SK-N-SH (cell line): ENCODE measurements around the gene ARMC6. TPM values are rescaled to one million over a fixed set of nuclear protein-coding genes. Genes with fewer than 3 reads are reported as not detected.

Source experiments
- CTCF ChIA-PET: fragments of 300-600, 350-600 bp; formaldehyde crosslinking; extraction: SDS; loops from one replicate; lab custom pipeline; 2021; lab: Yijun Ruan, JAX
- POLR2A ChIA-PET: fragments of 350-600 bp; sonication (Branson Sonifier 250); formaldehyde crosslinking; extraction: SDS; loops from one replicate; lab custom pipeline; 2020; ENCODE audit warnings: antibody characterized with exemption, inconsistent platforms; lab: Yijun Ruan, JAX
- DNase-seq: peaks from one replicate; pipeline ENCODE4 v3.0.0; 2012
- H2AFZ ChIP-seq: fragments of 200-600 bp; sonication (generic); 2 replicates; pipeline ENCODE4 v1.8.1; 2016; ENCODE audit warnings: antibody characterized with exemption, mild to moderate bottlenecking, low read depth
- H3F3A ChIP-seq: fragments of 200-600 bp; sonication (generic); replicated peaks from 2 replicates; pipeline ENCODE3; 2016; ENCODE audit warnings: antibody characterized with exemption, mild to moderate bottlenecking; ENCODE audit not compliant: insufficient read depth
- H3K27ac ChIP-seq, 2 experiments: fragments of 200-500 bp in 1 of 2; fragments of 200-600 bp in 1 of 2; sonication (Bioruptor generic) in 1 of 2; sonication (generic), shearing (Covaris generic) in 1 of 2; 2 replicates each; pipeline versions ENCODE4 v1.5.1 to v1.6.1; 2014 to 2016; ENCODE audit warnings: low read depth in 2 of 2, inconsistent platforms in 1 of 2, low read length in 1 of 2, mild to moderate bottlenecking in 1 of 2, mixed read lengths in 1 of 2
- H3K27me3 ChIP-seq: fragments of 200-600 bp; sonication (generic), shearing (Covaris generic); 2 replicates; pipeline ENCODE4 v1.6.1; 2016; ENCODE audit warnings: mixed run types; ENCODE audit not compliant: insufficient read depth
- H3K36me3 ChIP-seq, 2 experiments: fragments of 200-500 bp in 1 of 2; fragments of 200-600 bp in 1 of 2; sonication (Bioruptor generic) in 1 of 2; sonication (generic) in 1 of 2; replicated peaks in 1 of 2; 2 replicates each; pipeline versions ENCODE3 to v1.5.1; 2014 to 2016; ENCODE audit warnings: low read length in 1 of 2, mild to moderate bottlenecking in 1 of 2; ENCODE audit not compliant: insufficient read depth in 2 of 2, control insufficient read depth in 1 of 2
- H3K4me1 ChIP-seq, 2 experiments: fragments of 200-500 bp in 1 of 2; fragments of 200-600 bp in 1 of 2; sonication (Bioruptor generic) in 1 of 2; sonication (generic), shearing (Covaris generic) in 1 of 2; 2 replicates each; pipeline versions ENCODE4 v1.5.1 to v1.6.1; 2014 to 2016; ENCODE audit warnings: low read depth in 1 of 2, low read length in 1 of 2, mixed run types in 1 of 2; ENCODE audit not compliant: insufficient read depth in 2 of 2, control insufficient read depth in 1 of 2
- H3K4me2 ChIP-seq: fragments of 200-600 bp; sonication (generic), shearing (Covaris generic); 2 replicates; pipeline ENCODE4 v1.6.1; 2017; ENCODE audit warnings: mixed run types
- H3K4me3 ChIP-seq, 2 experiments: fragments of 200-500 bp in 1 of 2; fragments of 200-600 bp in 1 of 2; sonication (Bioruptor generic) in 1 of 2; sonication (generic), shearing (Covaris generic) in 1 of 2; 2 replicates each; pipeline versions ENCODE4 v1.5.1 to v1.8.1; 2014 to 2016; ENCODE audit warnings: low read depth in 2 of 2, inconsistent platforms in 1 of 2, low read length in 1 of 2, mild to moderate bottlenecking in 1 of 2, mixed read lengths in 1 of 2, moderate library complexity in 1 of 2
- H3K79me2 ChIP-seq: fragments of 200-600 bp; sonication (generic); 2 replicates; pipeline ENCODE4 v1.8.1; 2017; ENCODE audit warnings: mild to moderate bottlenecking; ENCODE audit not compliant: insufficient read depth
- H3K9ac ChIP-seq: fragments of 200-600 bp; sonication (generic); 2 replicates; pipeline ENCODE4 v1.6.1; 2017; ENCODE audit warnings: mixed run types
- H3K9me2 ChIP-seq: fragments of 200-600 bp; sonication (generic); 2 replicates; pipeline ENCODE4 v1.6.1; 2017; ENCODE audit warnings: mixed run types
- H3K9me3 ChIP-seq: fragments of 200-600 bp; sonication (generic); 2 replicates; pipeline ENCODE4 v1.6.1; 2017; ENCODE audit warnings: mixed run types, mild to moderate bottlenecking, moderate library complexity
- H4K20me1 ChIP-seq: fragments of 200-600 bp; sonication (generic); 2 replicates; pipeline ENCODE4 v1.6.1; 2017; ENCODE audit warnings: mild to moderate bottlenecking, mixed run types; ENCODE audit not compliant: insufficient read depth
- ELF1 ChIP-seq: IDR thresholded peaks from 2 replicates; pipeline ENCODE4 v1.4.0; 2012
- EZH2phosphoT487 ChIP-seq: fragments of 200-600 bp; sonication (generic); IDR thresholded peaks from 2 replicates; pipeline ENCODE4 v1.6.1; 2017; ENCODE audit warnings: low read depth, mixed run types, mild to moderate bottlenecking, antibody characterized with exemption, moderate library complexity, borderline replicate concordance
- FOSL2 ChIP-seq: IDR thresholded peaks from 2 replicates; pipeline ENCODE4 v1.4.0; 2012; ENCODE audit warnings: low read depth, mild to moderate bottlenecking, moderate library complexity, borderline replicate concordance
- FOXJ3 ChIP-seq: sonication (generic); formaldehyde crosslinking; IDR thresholded peaks from 2 replicates; pipeline ENCODE4 v1.5.1; 2020; ENCODE audit warnings: mild to moderate bottlenecking, missing genetic modification reagents
- FOXM1 ChIP-seq: IDR thresholded peaks from 2 replicates; pipeline ENCODE4 v1.4.0; 2012; ENCODE audit warnings: low read depth, mild to moderate bottlenecking
- MEF2A ChIP-seq: IDR thresholded peaks from 2 replicates; pipeline ENCODE4 v1.4.0; 2012; ENCODE audit warnings: low read depth, borderline replicate concordance
- NRF1 ChIP-seq: IDR thresholded peaks from 2 replicates; pipeline ENCODE4 v1.6.1; 2012; ENCODE audit warnings: low read depth, mild to moderate bottlenecking, low read length
- RCOR1 ChIP-seq: fragments of 150-350 bp; IDR thresholded peaks from 2 replicates; pipeline ENCODE4 v1.6.1; 2017; ENCODE audit warnings: antibody characterized with exemption, low read length
- SIN3A ChIP-seq: IDR thresholded peaks from 2 replicates; pipeline ENCODE4 v1.6.1; 2012; ENCODE audit warnings: low read depth, mild to moderate bottlenecking, low read length, moderate library complexity, borderline replicate concordance
- SMC3 ChIP-seq: IDR thresholded peaks from 2 replicates; pipeline ENCODE4 v1.6.1; 2012; ENCODE audit warnings: low read depth, low read length, improper control_type of control experiment
- TCF12 ChIP-seq: IDR thresholded peaks from 2 replicates; pipeline ENCODE4 v1.4.0; 2012
- TEAD4 ChIP-seq: IDR thresholded peaks from 2 replicates; pipeline ENCODE4 v1.4.0; 2012; ENCODE audit warnings: mild to moderate bottlenecking, borderline replicate concordance; ENCODE audit not compliant: insufficient read depth
- WGBS: methylation state at CpG from one replicate; pipeline ENCODE4 v1.1.6; 2017; ENCODE audit warnings: low lambda C conversion rate; 5-methylcytosine and 5-hydroxymethylcytosine counted together
- polyA plus RNA-seq, 3 experiments: library from polyadenylated mRNA; depleted of rRNA; stranded (reverse); fragments of >200 nt; gene quantifications; 2 replicates each; pipeline ENCODE4 v1.2.3, GENCODE V29; 2012
- TF ChIP-seq, protein P1 (sequence below): IDR thresholded peaks from 2 replicates; pipeline ENCODE4 v1.4.0; 2012; ENCODE audit warnings: low read depth, borderline replicate concordance
- TF ChIP-seq, protein P2 (sequence below): IDR thresholded peaks from 2 replicates; pipeline ENCODE4 v1.6.1; 2012; ENCODE audit warnings: mild to moderate bottlenecking, low read depth, low read length, moderate library complexity

ARMC6 gene
- polyA plus RNA-seq, 1 of the 3 experiments (the other 2 are of a cell fraction): 34.7 TPM

DNA sequence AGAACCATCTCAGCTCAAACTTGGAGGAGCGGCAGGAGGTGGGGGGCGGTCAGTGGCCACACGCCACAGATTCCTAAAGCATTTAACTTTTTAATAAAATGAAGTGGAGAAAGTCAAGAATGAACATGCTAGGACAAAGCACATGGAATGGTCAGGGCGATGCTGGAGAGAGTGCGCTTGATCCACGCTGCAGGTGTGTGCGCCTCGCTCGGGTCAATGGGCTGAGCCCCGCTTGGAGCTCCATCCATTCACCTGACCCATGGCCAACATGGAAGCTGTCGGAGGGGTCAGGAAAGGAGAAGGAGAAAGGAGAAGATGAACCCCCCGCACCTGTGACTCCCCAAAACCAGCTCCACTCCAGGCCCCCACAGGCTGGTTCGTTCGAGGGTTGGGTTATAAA lies 41.9 kb upstream of the ARMC6 start:
- H3K4me1 ChIP-seq: no peaks in the 10 kb centered on the region
- no peaks in the 10 kb centered on the region for H3K79me2 ChIP-seq
- no peak for DNase-seq
- no peak overlapping the region for H3K9ac ChIP-seq
- CTCF ChIA-PET: interaction anchor here (1.0 to 2.4 kb wide), 3 partner anchors 8 to 541 kb away, joined by 3 to 6 read pairs (median 3); no protein-coding TSS in a partner anchor
- no peak overlapping the region for H3K4me3 ChIP-seq
- H3K9me3 ChIP-seq: no peaks in the 10 kb centered on the region
- no peak overlapping the region for H3K4me2 ChIP-seq
- no peak overlapping the region for H3K27ac ChIP-seq
- POLR2A ChIA-PET: no interaction called here
- 98% methylated on average over 14 of the region's 14 CpGs for WGBS
- no peaks in the 10 kb centered on the region for H3K27me3 ChIP-seq
- H2AFZ ChIP-seq: no peak overlapping the region
- no peaks in the 10 kb centered on the region; the same call in 1 of the 2 replicates for H4K20me1 ChIP-seq
- H3K9me2 ChIP-seq: no peaks in the 10 kb centered on the region
- H3F3A ChIP-seq: peaks cover 5% of the 10 kb centered on the region
- peaks cover 16 to 36% of the 10 kb centered on the region in 2 experiments for H3K36me3 ChIP-seq
- TF ChIP-seq, protein P1, sequence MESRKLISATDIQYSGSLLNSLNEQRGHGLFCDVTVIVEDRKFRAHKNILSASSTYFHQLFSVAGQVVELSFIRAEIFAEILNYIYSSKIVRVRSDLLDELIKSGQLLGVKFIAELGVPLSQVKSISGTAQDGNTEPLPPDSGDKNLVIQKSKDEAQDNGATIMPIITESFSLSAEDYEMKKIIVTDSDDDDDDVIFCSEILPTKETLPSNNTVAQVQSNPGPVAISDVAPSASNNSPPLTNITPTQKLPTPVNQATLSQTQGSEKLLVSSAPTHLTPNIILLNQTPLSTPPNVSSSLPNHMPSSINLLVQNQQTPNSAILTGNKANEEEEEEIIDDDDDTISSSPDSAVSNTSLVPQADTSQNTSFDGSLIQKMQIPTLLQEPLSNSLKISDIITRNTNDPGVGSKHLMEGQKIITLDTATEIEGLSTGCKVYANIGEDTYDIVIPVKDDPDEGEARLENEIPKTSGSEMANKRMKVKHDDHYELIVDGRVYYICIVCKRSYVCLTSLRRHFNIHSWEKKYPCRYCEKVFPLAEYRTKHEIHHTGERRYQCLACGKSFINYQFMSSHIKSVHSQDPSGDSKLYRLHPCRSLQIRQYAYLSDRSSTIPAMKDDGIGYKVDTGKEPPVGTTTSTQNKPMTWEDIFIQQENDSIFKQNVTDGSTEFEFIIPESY: no peak
- TF ChIP-seq FOXJ3 (CRISPR knock-in tag): no peak
- TF ChIP-seq FOSL2: no peak
- no peak for TF ChIP-seq TCF12
- no peak for TF ChIP-seq RCOR1
- no peak for TF ChIP-seq MEF2A

DNA sequence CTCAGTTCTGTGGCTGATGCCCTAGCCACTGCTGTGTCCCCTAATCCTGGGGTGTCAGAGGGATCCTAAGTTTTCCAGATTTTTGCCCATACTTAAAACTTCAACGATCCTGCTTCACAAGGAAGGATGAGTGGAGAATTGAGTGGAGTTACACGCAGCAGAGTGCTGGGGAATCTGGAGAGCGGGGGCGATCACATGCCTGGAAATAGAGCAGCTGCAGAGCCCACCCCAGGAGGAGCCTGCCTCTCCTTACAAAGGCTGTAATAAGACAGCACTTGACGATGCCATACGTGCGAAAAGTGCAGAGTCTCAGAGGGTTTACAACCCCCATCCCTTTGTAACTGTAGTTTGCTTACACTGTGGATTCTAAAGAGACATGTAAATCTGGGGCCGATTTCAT lies 40.7 kb upstream of the ARMC6 start:
- no peak overlapping the region for H2AFZ ChIP-seq
- H3K79me2 ChIP-seq: no peaks in the 10 kb centered on the region
- no peak for DNase-seq
- H3K27me3 ChIP-seq: no peaks in the 10 kb centered on the region
- H3K4me2 ChIP-seq: no peak overlapping the region
- H3K36me3 ChIP-seq: peaks cover 16 to 36% of the 10 kb centered on the region in 2 experiments
- no peak overlapping the region for H3K4me3 ChIP-seq
- H3K9ac ChIP-seq: no peak overlapping the region
- ChIA-PET CTCF (no interaction called here), POLR2A (no interaction called here)
- no peaks in the 10 kb centered on the region for H3K9me2 ChIP-seq
- H3K9me3 ChIP-seq: no peaks in the 10 kb centered on the region
- no peak overlapping the region for H3K27ac ChIP-seq
- 96% methylated on average over 8 of the region's 8 CpGs for WGBS
- no peaks in the 10 kb centered on the region for H3K4me1 ChIP-seq
- peaks cover 9% of the 10 kb centered on the region for H3F3A ChIP-seq
- H4K20me1 ChIP-seq: no peaks in the 10 kb centered on the region; the same call in 1 of the 2 replicates
- TF ChIP-seq ELF1 (no peak), SMC3 (no peak), TCF12 (no peak), EZH2phosphoT487 (no peak), SIN3A (no peak), NRF1 (no peak), FOXM1 (no peak), TEAD4 (no peak), FOSL2 (no peak)
- TF ChIP-seq, protein P2, sequence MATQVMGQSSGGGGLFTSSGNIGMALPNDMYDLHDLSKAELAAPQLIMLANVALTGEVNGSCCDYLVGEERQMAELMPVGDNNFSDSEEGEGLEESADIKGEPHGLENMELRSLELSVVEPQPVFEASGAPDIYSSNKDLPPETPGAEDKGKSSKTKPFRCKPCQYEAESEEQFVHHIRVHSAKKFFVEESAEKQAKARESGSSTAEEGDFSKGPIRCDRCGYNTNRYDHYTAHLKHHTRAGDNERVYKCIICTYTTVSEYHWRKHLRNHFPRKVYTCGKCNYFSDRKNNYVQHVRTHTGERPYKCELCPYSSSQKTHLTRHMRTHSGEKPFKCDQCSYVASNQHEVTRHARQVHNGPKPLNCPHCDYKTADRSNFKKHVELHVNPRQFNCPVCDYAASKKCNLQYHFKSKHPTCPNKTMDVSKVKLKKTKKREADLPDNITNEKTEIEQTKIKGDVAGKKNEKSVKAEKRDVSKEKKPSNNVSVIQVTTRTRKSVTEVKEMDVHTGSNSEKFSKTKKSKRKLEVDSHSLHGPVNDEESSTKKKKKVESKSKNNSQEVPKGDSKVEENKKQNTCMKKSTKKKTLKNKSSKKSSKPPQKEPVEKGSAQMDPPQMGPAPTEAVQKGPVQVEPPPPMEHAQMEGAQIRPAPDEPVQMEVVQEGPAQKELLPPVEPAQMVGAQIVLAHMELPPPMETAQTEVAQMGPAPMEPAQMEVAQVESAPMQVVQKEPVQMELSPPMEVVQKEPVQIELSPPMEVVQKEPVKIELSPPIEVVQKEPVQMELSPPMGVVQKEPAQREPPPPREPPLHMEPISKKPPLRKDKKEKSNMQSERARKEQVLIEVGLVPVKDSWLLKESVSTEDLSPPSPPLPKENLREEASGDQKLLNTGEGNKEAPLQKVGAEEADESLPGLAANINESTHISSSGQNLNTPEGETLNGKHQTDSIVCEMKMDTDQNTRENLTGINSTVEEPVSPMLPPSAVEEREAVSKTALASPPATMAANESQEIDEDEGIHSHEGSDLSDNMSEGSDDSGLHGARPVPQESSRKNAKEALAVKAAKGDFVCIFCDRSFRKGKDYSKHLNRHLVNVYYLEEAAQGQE: no peak
- TF ChIP-seq, protein P1: no peak
